Erythroblast (primary cell): ENCODE data around the gene NEIL3.

Experiments
- GATA1 ChIP-seq: IDR thresholded peaks from 2 replicates; pipeline ENCODE4 v1.6.1; 2011; ENCODE audit warnings: low read depth, mild to moderate bottlenecking, control low read depth, low read length, moderate library complexity
- POLR2A ChIP-seq: IDR thresholded peaks from 2 replicates; pipeline ENCODE4 v1.6.1; 2011; ENCODE audit warnings: mild to moderate bottlenecking, low read length

DNA sequence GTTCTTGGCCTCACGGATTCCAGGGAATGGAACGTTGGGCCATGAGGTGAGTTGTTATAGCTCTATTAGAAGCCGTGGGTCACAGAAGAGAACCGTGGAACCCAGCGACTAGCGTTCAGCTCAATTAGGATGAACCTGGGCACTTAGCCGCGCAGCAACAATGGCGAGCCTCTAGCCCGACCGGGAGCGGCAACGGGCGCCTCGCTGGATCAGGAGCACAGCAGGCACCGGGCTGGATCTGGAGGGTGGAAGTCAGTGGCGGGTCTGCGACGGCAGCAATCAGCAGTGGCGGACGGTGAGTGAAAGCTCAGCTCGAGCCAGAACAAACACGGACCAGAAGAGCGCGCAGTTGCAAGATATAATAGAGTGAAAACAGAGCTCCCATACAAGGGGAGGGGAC is 98.3 kb downstream of the NEIL3 start:
- no peak for TF ChIP-seq POLR2A
- TF ChIP-seq GATA1: no peak
